ENCODE measurements around the gene DCAF11. TPM values are rescaled to one million over a fixed set of nuclear protein-coding genes. Genes with fewer than 3 reads are reported as not detected.

Gene DCAF11
- total and polyA plus RNA-seq, 2 of the 13 experiments (the other 11 are each of a cell fraction or from before 2014, with no cell fraction given): 150 to 257 TPM

DNA sequence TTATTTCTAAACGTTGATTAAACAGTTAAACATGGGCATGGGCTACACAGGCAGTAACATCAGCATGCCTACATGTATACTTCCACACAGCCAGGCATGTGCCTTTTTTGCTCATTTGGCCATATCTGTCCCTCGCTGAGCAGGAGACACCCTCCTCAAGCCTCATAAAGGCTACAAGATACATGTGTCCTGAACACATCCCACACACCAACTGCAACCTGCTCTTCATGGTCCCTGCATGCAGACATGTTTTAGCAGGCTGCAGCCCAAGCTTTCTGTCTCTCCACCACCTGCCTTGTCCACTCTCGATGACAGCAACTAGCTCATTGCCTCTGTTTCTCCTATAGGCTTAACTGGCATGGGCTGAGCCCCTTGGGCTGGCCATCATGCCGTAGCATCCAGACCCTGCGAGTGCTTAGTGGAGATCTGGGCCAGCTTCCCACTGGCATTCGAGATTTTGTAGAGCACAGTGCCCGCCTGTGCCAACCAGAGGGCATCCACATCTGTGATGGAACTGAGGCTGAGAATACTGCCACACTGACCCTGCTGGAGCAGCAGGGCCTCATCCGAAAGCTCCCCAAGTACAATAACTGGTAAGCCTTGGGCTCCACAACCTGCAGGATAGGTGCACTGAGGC is 17.9 kb upstream of the DCAF11 start (continued):
- TF ChIP-seq ZNF292 (CRISPR knock-in tag; IDR thresholded peaks at IDR 0.05; ENCODE audit: borderline replicate concordance, low read depth) (no peak), ZNF724P (CRISPR knock-in tag; IDR thresholded peaks at IDR 0.05; ENCODE audit: borderline replicate concordance) (peak; percentile 72; the same call in 1 of the 2 replicates), SALL2 (CRISPR knock-in tag; IDR thresholded peaks at IDR 0.05) (0 out of 2 replicates have a peak, but pooled peaks have one; percentile 25), HMGA1 (CRISPR knock-in tag; conservative IDR thresholded peaks at IDR 0.05) (no peak), SP4 (CRISPR knock-in tag; IDR thresholded peaks at IDR 0.05) (no peak), ZNF264 (CRISPR knock-in tag; IDR thresholded peaks at IDR 0.05) (no peak), HNRNPLL (IDR thresholded peaks at IDR 0.05; ENCODE audit: low read depth, low read length, poor library complexity, severe bottlenecking) (no peak), ZNF552 (CRISPR knock-in tag; IDR thresholded peaks at IDR 0.05; ENCODE audit: borderline replicate concordance) (no peak; the same call in 1 of the 2 replicates), CENPX (CRISPR knock-in tag; IDR thresholded peaks at IDR 0.05) (no peak), RFXAP (CRISPR knock-in tag; IDR thresholded peaks at IDR 0.05; ENCODE audit: borderline replicate concordance) (no peak), CAMTA2 (CRISPR knock-in tag; IDR thresholded peaks at IDR 0.05; ENCODE audit: borderline replicate concordance) (0 out of 2 replicates have a peak, but pooled peaks have one; percentile 72), ISX (CRISPR knock-in tag; conservative IDR thresholded peaks at IDR 0.05) (no peak), ZNF619 (CRISPR knock-in tag; IDR thresholded peaks at IDR 0.05) (peak; percentile 74; the same call in 1 of the 2 replicates), RFXANK (CRISPR knock-in tag; IDR thresholded peaks at IDR 0.05) (no peak), PITX1 (CRISPR knock-in tag; IDR thresholded peaks at IDR 0.05) (no peak), ZNF496 (CRISPR knock-in tag; IDR thresholded peaks at IDR 0.05; ENCODE audit: insufficient replicate concordance) (no peak), MIXL1 (CRISPR knock-in tag; IDR thresholded peaks at IDR 0.05) (no peak), RNF2 (conservative IDR thresholded peaks at IDR 0.05; ENCODE audit: low read depth) (no peak), ZNF326 (CRISPR knock-in tag; IDR thresholded peaks at IDR 0.05; ENCODE audit: borderline replicate concordance) (peak; percentile 58; the same call in 1 of the 2 replicates), GLI4 (CRISPR knock-in tag; IDR thresholded peaks at IDR 0.05; ENCODE audit: borderline replicate concordance) (no peak), MIER3 (CRISPR knock-in tag; IDR thresholded peaks at IDR 0.05; ENCODE audit: borderline replicate concordance) (no peak), POLR2AphosphoS2 (IDR thresholded peaks at IDR 0.05; ENCODE audit: low read depth, low read length) (no peak)
- TF ChIP-seq, protein P1, sequence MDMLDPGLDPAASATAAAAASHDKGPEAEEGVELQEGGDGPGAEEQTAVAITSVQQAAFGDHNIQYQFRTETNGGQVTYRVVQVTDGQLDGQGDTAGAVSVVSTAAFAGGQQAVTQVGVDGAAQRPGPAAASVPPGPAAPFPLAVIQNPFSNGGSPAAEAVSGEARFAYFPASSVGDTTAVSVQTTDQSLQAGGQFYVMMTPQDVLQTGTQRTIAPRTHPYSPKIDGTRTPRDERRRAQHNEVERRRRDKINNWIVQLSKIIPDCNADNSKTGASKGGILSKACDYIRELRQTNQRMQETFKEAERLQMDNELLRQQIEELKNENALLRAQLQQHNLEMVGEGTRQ (IDR thresholded peaks at IDR 0.05; ENCODE audit: low read depth, low read length): no peak
- TF ChIP-seq, protein P1 (CRISPR knock-in tag; IDR thresholded peaks at IDR 0.05; ENCODE audit: borderline replicate concordance): no peak
- TF ChIP-seq, protein P2, sequence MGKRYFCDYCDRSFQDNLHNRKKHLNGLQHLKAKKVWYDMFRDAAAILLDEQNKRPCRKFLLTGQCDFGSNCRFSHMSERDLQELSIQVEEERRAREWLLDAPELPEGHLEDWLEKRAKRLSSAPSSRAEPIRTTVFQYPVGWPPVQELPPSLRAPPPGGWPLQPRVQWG (CRISPR knock-in tag; IDR thresholded peaks at IDR 0.05; ENCODE audit: borderline replicate concordance, low read depth): no peak
- TF ChIP-seq, protein P3, sequence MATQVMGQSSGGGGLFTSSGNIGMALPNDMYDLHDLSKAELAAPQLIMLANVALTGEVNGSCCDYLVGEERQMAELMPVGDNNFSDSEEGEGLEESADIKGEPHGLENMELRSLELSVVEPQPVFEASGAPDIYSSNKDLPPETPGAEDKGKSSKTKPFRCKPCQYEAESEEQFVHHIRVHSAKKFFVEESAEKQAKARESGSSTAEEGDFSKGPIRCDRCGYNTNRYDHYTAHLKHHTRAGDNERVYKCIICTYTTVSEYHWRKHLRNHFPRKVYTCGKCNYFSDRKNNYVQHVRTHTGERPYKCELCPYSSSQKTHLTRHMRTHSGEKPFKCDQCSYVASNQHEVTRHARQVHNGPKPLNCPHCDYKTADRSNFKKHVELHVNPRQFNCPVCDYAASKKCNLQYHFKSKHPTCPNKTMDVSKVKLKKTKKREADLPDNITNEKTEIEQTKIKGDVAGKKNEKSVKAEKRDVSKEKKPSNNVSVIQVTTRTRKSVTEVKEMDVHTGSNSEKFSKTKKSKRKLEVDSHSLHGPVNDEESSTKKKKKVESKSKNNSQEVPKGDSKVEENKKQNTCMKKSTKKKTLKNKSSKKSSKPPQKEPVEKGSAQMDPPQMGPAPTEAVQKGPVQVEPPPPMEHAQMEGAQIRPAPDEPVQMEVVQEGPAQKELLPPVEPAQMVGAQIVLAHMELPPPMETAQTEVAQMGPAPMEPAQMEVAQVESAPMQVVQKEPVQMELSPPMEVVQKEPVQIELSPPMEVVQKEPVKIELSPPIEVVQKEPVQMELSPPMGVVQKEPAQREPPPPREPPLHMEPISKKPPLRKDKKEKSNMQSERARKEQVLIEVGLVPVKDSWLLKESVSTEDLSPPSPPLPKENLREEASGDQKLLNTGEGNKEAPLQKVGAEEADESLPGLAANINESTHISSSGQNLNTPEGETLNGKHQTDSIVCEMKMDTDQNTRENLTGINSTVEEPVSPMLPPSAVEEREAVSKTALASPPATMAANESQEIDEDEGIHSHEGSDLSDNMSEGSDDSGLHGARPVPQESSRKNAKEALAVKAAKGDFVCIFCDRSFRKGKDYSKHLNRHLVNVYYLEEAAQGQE (IDR thresholded peaks at IDR 0.05; ENCODE audit: borderline replicate concordance in 1 of 2, low read depth in 1 of 2, low read length in 2 of 2): no peak
